Calu3 (cell line): ENCODE results near the gene EXD3. TPM values are rescaled to one million over a fixed set of nuclear protein-coding genes. Genes with fewer than 3 reads are reported as not detected.

ENCODE experiments used
- BruUV-seq: library from RNA; stranded (reverse); fragments of 400-500 nt; replicated peaks from 2 replicates; lab custom pipeline; 2021; lab: Mats Ljungman, UMichigan
- CTCF ChIA-PET: fragments of 300-600 bp; sonication (Branson Sonifier 250); formaldehyde crosslinking; loops from one replicate; lab custom pipeline; 2022; ENCODE audit warnings: antibody characterized with exemption; lab: Charles Lee
- DNase-seq: peaks from one replicate; pipeline ENCODE4 v3.0.0; 2022
- H3K27ac Mint-ChIP-seq: one replicate; pipeline ENCODE4 v1.8.0; 2022; ENCODE audit warnings: mixed read lengths; ENCODE audit not compliant: unreplicated experiment
- H3K27me3 Mint-ChIP-seq: one replicate; pipeline ENCODE4 v1.8.0; 2022; ENCODE audit warnings: mixed read lengths; ENCODE audit not compliant: unreplicated experiment
- H3K36me3 Mint-ChIP-seq: one replicate; pipeline ENCODE4 v1.8.0; 2022; ENCODE audit warnings: mild to moderate bottlenecking, moderate library complexity, mixed read lengths; ENCODE audit not compliant: insufficient read depth, unreplicated experiment
- H3K4me1 Mint-ChIP-seq: one replicate; pipeline ENCODE4 v1.8.0; 2022; ENCODE audit warnings: mild to moderate bottlenecking, low read depth, mixed read lengths; ENCODE audit not compliant: unreplicated experiment
- H3K4me3 Mint-ChIP-seq: one replicate; pipeline ENCODE4 v1.8.0; 2022; ENCODE audit warnings: mild to moderate bottlenecking, low read depth, moderate library complexity, mixed read lengths; ENCODE audit not compliant: unreplicated experiment
- H3K9me3 Mint-ChIP-seq: one replicate; pipeline ENCODE4 v1.8.0; 2022; ENCODE audit warnings: low read depth, mixed read lengths; ENCODE audit not compliant: unreplicated experiment
- intact Hi-C: fragments of 100-400 bp; cut with micrococcal nuclease; formaldehyde crosslinking; loops from one replicate; pipeline ENCODE4 v1.10.0; 2022; ENCODE audit not compliant: unreplicated experiment
- total RNA-seq: library from RNA; stranded (reverse); gene quantifications from 2 replicates; pipeline ENCODE4 v1.2.3, GENCODE V29; 2022
- TF ChIP-seq, protein P1 (sequence below): fragments of 200-600 bp; IDR thresholded peaks from one replicate; pipeline ENCODE4 v1.8.0; 2022; ENCODE audit warnings: antibody characterized with exemption; ENCODE audit not compliant: unreplicated experiment

EXD3 gene
- total RNA-seq, 1 experiment from 2014 or later = 13.2 TPM

GRCh38 chr9:137369911-137370764, 52.8 kb downstream of the EXD3 start:
- intact Hi-C loops = no loop called here
- no TSS peak for BruUV-seq

GRCh38 chr9:137369061-137369787, 53.7 kb downstream of the EXD3 start:
- peaks cover 5% of the 10 kb centered on the region for H3K36me3 Mint-ChIP-seq
- H3K27ac Mint-ChIP-seq = no peak overlapping the region
- no TSS peak for BruUV-seq
- H3K4me1 Mint-ChIP-seq = no peaks in the 10 kb centered on the region
- H3K27me3 Mint-ChIP-seq = no peaks in the 10 kb centered on the region
- CTCF ChIA-PET = no interaction called here
- TF ChIP-seq, protein P1, sequence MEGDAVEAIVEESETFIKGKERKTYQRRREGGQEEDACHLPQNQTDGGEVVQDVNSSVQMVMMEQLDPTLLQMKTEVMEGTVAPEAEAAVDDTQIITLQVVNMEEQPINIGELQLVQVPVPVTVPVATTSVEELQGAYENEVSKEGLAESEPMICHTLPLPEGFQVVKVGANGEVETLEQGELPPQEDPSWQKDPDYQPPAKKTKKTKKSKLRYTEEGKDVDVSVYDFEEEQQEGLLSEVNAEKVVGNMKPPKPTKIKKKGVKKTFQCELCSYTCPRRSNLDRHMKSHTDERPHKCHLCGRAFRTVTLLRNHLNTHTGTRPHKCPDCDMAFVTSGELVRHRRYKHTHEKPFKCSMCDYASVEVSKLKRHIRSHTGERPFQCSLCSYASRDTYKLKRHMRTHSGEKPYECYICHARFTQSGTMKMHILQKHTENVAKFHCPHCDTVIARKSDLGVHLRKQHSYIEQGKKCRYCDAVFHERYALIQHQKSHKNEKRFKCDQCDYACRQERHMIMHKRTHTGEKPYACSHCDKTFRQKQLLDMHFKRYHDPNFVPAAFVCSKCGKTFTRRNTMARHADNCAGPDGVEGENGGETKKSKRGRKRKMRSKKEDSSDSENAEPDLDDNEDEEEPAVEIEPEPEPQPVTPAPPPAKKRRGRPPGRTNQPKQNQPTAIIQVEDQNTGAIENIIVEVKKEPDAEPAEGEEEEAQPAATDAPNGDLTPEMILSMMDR = no peak
- H3K9me3 Mint-ChIP-seq = no peaks in the 10 kb centered on the region
- no peak overlapping the region for H3K4me3 Mint-ChIP-seq
- DNase-seq = no peak
- intact Hi-C loops = no loop called here

More at GRCh38 chr9:137369911-137370764, 52.8 kb downstream of the EXD3 start:
- Mint-ChIP-seq H3K4me3 (no peak overlapping the region), H3K27me3 (no peaks in the 10 kb centered on the region), H3K4me1 (no peaks in the 10 kb centered on the region), H3K9me3 (no peaks in the 10 kb centered on the region), H3K36me3 (peaks cover 5% of the 10 kb centered on the region), H3K27ac (no peak overlapping the region)
- TF ChIP-seq, protein P1 = no peak
- CTCF ChIA-PET = no interaction called here
- DNase-seq = no peak

GRCh38 chr9:137368431-137369035, 54.4 kb downstream of the EXD3 start:
- TF ChIP-seq, protein P1 = no peak
- DNase-seq = no peak
- no peaks in the 10 kb centered on the region for H3K4me1 Mint-ChIP-seq
- no TSS peak for BruUV-seq
- CTCF ChIA-PET = no interaction called here
- no peaks in the 10 kb centered on the region for H3K27me3 Mint-ChIP-seq
- H3K4me3 Mint-ChIP-seq = no peak overlapping the region
- intact Hi-C loops = no loop called here
- H3K36me3 Mint-ChIP-seq = peaks cover 5% of the 10 kb centered on the region
- H3K27ac Mint-ChIP-seq = no peak overlapping the region
- no peaks in the 10 kb centered on the region for H3K9me3 Mint-ChIP-seq

DNA sequence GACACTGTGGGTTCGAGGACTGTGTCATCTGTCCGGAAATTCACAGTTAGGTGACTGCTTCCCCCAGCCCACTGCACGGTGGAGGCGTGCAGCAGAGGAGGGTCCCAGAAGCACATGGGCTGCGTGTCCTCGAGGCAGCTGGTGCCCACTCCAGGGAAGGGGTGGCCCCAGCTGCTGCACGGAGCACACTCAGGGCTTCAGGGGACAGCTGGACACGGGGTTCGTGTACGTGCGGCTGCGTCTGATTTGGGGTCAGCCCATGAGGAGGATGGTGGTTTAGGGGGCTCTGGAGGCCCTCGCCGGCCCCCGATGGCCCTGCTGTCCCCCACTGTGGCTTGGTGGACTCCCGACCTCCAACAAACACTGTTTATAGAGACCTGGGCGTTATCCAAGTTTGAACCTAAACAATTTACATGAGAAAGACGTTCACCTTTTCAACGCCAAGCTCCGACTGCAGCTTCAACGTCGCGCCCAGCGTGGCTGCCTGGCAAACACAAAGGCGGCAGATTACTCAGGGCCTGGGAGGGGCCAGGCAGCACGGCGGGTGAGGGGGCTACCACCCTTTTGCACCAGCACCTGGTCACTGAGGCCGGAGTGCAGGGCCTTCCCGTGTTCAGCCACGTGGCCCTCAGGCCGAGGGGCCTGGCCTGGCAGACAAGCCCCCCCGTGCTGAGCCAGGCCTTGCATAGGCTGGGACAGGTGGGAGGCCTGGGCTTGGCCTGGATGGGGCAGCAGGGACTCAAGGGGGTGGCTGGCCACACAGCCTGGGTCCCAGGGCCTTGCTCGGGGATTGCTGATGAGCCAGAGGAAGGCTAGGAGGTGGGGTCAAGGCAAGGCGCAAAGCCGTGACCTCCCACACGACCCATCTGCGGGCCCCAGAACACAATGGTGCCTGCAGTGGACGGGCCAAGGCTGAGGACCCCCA, 55.2 kb downstream of the EXD3 start:
- intact Hi-C loops = no loop called here
- Mint-ChIP-seq H3K4me1 (no peaks in the 10 kb centered on the region), H3K4me3 (no peak overlapping the region), H3K36me3 (peaks cover 5% of the 10 kb centered on the region), H3K27me3 (no peaks in the 10 kb centered on the region), H3K27ac (no peak overlapping the region), H3K9me3 (no peaks in the 10 kb centered on the region)
- no peak for DNase-seq
- CTCF ChIA-PET = no interaction called here
- no TSS peak for BruUV-seq
- TF ChIP-seq, protein P1 = no peak
